Measurements from ENCODE around the gene ST7.

GRCh38 chr7:117110480-117111315, 157.4 kb downstream of the ST7 start:
- TF ChIP-seq CTCF (IDR thresholded peaks at IDR 0.05) (no peak), EZH2 (IDR thresholded peaks at IDR 0.05; ENCODE audit: borderline replicate concordance, insufficient read depth, low read depth, low read length, poor library complexity, severe bottlenecking) (no peak)
